Measurements from ENCODE around the gene GRK6.

Gene GRK6

GRCh38 chr5:177440990-177441780 is 14.7 kb downstream of the GRK6 start:
- DNase-seq: no peak

- no peak for DNase-seq
Measured at GRCh38 chr5:177442066-177442826, 15.8 kb downstream of the GRK6 start.

GRCh38 chr5:177443144-177443983 is 16.9 kb downstream of the GRK6 start:
- no peak for DNase-seq

- DNase-seq: no peak
Measured at GRCh38 chr5:177444106-177445051, 17.9 kb downstream of the GRK6 start.

GRCh38 chr5:177445052-177445916 is 18.8 kb downstream of the GRK6 start:
- DNase-seq: no peak

GRCh38 chr5:177445917-177446199 is 19.4 kb downstream of the GRK6 start:
- DNase-seq: no peak

GRCh38 chr5:177446200-177447065 is 20.0 kb downstream of the GRK6 start, which contains the start of gene PRR7:
TSS of gene PRR7 (plus strand) at chr5:177446814. CDS start at chr5:177455068, 8,254 bp downstream.
- peak; percentile 83 for DNase-seq

GRCh38 chr5:177447066-177447610 is 20.7 kb downstream of the GRK6 start:
- DNase-seq: peak; percentile 73

GRCh38 chr5:177447611-177448243 is 21.3 kb downstream of the GRK6 start:
- DNase-seq: no peak

- DNase-seq: no peak
Measured at GRCh38 chr5:177448244-177448950, 21.9 kb downstream of the GRK6 start.

GRCh38 chr5:177449140-177450061 is 22.9 kb downstream of the GRK6 start:
- DNase-seq: no peak

- DNase-seq: no peak
Measured at GRCh38 chr5:177450667-177451424, 24.4 kb downstream of the GRK6 start.

GRCh38 chr5:177452688-177453638 is 26.5 kb downstream of the GRK6 start:
- no peak for DNase-seq

- DNase-seq: peak; percentile 75
Measured at GRCh38 chr5:177453852-177454396, 27.4 kb downstream of the GRK6 start.

GRCh38 chr5:177454397-177455035 is 28.0 kb downstream of the GRK6 start:
- DNase-seq: peak; percentile 95

All from right forelimb (tissue), 1 donor.